D341Med (cell line): ENCODE results near the gene ARIH1.

Source experiments
- DNase-seq: peaks from one replicate; pipeline ENCODE4 v3.0.0; 2012; ENCODE audit warnings: low spot score

ARIH1 gene

GRCh38 chr15:72540606-72541237 is 66.6 kb downstream of the ARIH1 start:
- no peak for DNase-seq

DNA sequence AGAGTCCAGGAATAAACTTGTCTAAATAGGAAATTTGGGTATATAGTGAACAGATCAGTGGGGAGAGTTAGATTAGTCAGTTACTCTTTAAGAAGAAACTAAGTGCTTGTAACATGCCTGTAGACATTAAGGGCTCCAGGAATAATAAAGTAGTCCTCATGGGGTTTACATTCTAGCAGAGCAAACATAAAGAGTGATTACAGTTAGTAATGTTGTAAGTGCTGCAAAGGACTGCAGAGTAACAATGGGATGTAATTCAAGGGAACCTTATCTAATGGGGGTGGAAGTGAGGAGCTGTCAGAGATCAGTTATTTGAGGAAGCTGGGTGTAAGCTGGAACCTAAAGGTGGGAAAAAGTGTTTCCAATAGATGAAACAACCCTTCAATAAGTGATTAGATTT is 67.5 kb downstream of the ARIH1 start:
- no peak for DNase-seq

GRCh38 chr15:72545156-72545555 is 71.0 kb downstream of the ARIH1 start:
- no peak for DNase-seq

DNA sequence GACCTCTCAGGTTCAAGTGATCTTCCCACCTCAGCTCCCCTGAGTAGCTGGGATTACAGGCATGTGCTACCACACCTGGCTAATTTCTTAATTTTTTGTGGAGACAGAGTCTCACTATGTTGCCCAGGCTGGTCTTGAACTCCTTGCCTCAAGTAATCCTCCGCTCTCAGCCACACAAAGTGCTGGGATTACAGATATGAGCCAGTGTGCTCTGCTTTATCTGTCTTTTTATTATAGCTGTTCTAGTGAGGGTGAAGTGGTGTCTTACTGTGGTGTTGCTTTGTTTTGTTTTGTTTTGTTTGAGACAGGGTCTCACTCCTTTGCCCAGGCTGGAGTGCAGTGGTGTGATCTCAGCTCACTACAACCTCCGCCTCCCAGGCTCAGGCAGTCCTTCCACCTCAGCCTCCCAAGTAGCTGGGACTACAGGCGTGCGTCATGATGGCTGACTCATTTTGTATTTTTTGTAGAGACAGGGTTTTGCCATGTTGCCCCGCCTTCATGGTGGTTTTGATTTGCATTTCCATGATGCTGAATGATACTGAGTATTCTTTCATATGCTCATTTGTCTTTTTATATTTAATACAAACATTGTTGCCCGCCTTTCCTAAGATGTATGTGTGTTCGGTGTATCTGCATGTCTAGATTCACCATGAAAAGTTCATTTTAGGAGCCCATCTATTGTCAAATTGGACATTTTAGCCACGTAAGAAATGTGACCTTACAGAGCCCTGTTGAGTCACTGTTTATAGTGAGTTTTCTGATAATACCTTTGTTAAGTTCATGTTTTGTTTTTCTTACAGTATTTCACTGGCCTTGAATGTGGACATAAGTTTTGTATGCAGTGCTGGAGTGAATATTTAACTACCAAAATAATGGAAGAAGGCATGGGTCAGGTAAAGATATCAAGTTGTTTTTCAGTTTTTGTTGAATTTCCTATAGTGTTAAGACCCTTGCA is 80.6 kb downstream of the ARIH1 start:
- DNase-seq, result no peak

DNA sequence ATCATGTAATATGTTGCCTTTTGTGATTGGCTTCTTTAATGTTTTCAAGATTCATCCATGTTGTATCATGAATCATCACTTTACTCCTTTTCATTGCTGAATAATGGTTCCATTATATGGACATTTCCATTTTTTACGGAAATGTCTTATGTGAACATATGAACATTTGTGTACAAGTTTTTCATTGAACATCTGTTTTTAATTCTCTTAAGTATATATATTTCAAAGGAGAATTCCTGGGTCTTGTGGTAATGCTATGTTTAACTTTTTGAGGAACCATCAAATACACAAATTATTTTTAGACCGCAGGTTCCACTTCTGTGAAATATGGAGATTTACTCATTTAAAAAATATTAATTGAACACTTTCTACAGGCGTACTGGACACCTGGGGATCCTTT is 85.7 kb downstream of the ARIH1 start:
- DNase-seq, result no peak

DNA sequence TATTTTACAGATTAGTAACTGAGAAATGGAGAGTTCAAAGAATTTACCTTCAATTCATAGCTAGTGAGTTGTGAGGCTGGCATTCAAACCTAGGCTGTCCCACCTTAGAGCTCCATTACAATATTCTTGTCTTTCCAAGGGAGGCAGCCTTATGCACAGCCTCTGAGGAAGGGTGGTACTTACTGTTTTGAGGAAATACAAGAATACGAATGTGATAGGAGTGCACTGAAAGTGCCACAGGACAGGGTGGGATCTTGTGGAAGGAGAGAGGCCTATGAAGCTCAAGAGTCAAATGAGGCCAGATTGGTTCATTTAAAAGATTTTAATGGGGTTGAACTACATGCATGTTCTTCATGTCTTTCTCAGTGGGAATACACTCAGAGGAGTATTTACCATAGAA is 86.3 kb downstream of the ARIH1 start:
- DNase-seq, result no peak

GRCh38 chr15:72562386-72562785 is 88.3 kb downstream of the ARIH1 start:
- DNase-seq, result no peak

DNA sequence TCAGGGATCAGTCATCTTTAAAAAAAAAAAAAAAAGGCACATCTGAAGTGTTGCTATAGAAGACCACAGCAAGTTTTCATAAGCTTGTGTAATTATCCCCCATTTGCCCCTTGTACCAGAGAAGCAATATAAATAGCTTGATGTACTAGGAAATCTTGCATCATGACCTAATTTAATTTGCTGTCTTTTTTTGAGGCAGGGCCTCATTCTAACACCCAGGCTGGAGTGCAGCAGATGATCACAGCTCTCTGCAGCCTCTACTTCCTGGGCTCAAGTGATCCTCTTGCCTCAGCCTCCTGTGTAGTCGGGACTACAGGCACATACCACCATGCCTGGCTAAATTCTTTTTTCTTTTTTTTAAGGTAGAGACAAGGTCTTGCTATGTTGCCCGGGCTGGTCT is 88.7 kb downstream of the ARIH1 start:
- no peak for DNase-seq

GRCh38 chr15:72564091-72564490 is 90.0 kb downstream of the ARIH1 start:
- no peak for DNase-seq

DNA sequence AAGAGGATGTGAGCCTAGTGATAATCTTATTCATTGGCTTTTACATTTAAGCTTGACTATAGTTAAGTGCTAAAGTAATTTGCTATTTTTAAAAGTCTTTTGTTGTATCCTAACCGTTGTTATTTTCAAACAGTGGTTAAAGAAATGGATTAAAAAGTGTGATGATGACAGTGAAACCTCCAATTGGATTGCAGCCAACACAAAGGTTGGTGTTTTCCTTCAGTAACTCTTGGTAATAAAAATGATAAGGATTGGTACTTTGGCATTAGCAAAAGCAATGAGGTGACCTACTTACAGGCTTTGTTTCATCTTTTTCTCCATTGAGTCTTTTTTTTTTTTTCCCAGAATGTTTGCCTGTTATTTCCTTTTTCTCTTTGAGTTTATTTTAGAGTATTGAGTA is 92.8 kb downstream of the ARIH1 start:
- no peak for DNase-seq

- DNase-seq, result no peak
These were observed 95.9 kb downstream of the ARIH1 start for GRCh38 chr15:72570059-72570458.

DNA sequence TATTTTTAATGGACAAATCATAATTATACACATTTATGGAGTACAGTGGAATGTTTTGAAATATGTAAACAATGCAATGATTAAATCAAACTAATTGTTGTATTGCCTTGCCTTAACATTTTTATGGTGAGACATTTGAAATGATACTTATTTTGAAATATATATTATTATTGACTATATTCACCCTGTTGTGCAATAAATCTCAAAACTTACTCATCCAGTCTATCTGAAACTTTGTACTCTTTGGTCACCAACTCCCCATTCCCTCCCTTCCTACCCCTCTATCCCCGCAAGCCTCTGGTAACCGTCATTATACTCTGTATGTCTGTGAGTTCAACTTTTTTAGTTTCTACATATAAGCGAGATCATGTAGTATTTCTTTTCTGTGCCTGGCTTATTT is 105.7 kb downstream of the ARIH1 start:
- no peak for DNase-seq

DNA sequence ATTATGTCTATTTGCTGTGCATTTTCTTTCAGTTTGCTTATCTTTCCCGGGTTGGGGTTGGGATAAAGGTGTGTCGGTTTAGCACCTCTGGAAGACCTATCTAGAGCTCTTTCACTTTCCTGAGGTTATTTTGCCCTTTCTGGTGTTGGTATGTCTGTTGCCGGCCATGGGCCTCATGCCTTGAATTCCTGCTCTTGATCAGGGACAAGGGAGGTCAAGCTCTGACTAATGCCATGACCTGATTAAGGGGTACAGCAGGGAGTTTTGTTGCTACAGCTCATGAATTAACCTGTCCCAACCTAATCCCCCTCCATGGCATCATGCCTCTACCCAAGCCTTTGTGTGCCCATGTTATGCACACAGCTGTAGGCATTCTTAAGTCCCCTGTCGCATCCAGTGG is 109.9 kb downstream of the ARIH1 start:
- no peak for DNase-seq

GRCh38 chr15:72585025-72585424 is 110.9 kb downstream of the ARIH1 start:
- no peak for DNase-seq

DNA sequence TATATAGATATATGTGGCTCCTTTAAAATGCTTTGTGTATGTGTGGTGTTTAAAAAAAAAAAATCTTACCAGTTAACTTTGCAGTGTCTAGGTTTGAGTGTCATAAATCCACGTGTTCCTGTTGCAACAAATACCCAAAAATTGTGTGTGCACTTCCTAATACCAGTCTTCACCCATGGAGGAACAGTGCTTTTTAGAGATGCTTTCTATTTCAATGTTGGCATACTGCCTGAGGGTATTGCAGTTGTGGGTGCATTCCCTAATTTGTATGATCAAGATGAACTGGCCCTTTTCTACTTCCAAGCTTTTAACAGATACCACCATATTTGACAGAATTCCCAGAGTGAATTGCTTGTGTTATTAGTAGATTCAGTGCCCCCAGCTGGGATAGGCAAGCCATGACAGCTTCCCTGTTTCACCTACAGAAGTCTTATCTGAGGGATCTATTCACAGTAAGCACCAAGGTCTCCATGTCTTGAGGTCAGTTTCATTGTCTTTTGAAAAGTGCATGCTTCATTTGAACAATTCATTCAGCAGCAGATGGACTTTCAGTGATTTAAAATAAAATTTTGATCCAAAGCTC is 111.4 kb downstream of the ARIH1 start:
- peak; percentile 35 for DNase-seq

- DNase-seq, result no peak
These were observed 114.0 kb downstream of the ARIH1 start for GRCh38 chr15:72588096-72588495.

DNA sequence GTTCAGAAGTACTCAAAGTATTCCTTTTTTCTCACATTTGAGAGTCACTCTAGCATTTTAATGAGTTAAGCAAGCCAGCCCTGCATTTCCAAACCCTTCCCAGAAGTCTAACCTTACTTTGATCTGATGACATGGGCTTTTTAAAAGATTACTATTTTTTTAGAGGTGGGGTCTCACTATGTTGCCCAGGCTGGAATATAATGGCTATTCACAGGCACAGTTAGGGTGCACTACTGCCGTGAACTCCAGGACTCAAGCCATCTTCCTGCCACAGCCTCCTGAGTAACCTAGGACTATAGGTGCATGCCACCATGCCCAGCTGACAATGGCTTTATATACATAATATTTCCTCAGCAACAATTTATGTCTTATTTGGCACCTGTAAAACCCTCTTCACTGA is 116.3 kb downstream of the ARIH1 start:
- no peak for DNase-seq

DNA sequence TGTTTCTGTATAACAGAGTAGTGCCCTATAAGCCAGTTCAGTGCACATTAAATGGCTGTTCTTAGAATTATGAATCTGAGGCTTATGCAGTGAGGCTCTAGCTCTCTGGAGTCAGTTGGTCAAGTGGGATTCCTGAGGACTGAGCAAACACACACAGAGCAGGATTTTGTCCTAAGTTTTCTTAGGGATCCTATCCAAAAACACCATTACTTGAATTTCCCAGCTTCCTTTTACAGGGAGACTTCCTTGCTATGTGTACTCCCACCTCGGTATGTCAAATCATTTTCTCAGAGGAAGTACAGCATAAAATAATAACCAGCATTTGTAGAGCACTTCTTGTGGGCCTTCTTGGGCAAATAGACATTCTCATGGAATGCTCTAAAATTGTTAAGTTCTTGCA is 117.2 kb downstream of the ARIH1 start:
- DNase-seq, result no peak

DNA sequence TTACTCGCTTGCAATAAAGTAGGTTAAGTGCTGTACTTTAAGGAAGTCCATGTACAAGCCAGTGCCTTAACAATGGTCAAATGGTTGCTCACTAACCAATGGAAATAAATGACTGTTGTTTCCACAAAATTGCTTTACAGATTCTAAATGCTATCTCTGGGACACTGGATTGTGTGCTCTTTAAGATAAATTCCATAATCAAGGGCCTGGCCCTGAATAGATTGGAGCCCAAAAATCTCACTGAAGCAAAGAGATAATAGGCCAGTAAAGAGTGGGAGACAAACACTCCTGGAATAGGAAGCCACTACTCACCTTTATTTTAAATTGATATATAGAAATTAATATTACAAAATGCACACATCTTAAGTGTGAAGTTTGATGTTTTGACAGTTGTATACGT is 118.0 kb downstream of the ARIH1 start:
- no peak for DNase-seq

DNA sequence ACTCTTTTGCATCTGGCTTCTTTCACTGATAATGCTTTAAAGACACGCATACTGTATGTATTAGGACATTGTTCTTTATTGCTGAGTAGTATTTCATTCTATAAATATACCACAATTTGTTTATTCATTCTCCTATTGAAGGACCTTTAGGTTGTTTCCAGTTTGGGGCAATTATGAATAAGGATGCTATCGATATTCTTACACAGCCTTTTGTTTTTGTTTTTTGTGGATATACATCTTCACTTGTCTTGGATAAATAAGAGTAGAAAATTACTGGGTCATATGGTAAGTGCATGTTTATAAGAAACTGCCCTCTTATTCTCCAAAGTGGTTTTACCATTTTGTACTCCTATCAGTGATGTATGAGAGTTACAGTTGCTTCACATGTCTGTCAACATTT is 118.5 kb downstream of the ARIH1 start:
- no peak for DNase-seq

DNA sequence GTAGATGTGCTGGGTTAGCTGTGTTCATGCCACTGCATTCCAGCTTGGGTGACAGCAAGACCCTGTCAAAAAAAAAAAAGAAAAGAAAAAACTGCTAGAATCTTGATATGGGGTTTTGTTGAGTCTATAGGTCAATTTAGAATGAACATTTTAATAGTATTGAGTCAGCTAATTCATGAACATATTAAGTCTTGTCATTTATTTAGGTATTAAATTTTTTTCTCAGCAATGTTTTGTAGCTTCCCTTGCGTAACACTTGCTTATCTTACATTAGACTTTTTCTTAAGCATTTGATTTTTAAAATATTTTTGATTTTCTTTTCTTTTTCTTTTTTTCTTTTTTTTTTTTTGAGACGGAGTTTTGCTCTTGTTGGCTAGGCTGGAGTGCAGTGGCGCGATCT is 119.7 kb downstream of the ARIH1 start:
- DNase-seq, result no peak

- DNase-seq, result peak; percentile 58
These were observed 125.8 kb downstream of the ARIH1 start for GRCh38 chr15:72599855-72600464.

DNA sequence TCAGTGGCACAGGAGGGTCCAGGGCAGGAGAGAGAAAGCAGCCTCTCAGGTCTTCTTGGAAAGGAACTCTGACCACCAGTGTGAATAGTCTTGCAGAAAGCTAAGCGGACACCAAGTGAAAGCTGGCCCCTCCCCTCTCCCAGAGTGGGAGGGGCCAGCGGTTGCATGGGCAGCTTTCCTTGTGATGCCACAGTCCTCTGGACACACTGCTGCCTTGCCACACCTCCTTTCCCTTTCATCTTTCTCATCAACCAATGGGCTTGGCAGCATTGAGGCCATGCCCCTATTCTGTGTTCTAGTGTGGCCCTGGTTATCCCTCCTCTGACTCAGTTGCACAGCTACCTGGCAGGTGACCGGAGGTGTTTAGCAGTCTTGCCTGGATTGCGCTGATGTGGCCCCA is 130.7 kb downstream of the ARIH1 start:
- DNase-seq, result no peak
